Suppressor macrophage treated with lipopolysaccharide for 1 hour (primary cell): ENCODE data around the gene PPWD1.
"Not testable (repeated sequence)": the region's sequence is repeated elsewhere in the genome, so short reads cannot be mapped to it uniquely, and the experiment has no call there.

ENCODE experiments used
- DNase-seq, 3 donors: peaks; one replicate each; pipeline ENCODE4 v3.0.0-alpha.2; 2020 to 2022

The PPWD1 gene

GRCh38 chr5:65562731-65563701, at the start of gene PPWD1, which contains the start of gene CENPK:
Gene PPWD1, plus strand, starts transcription at chr5:65563296. Its CDS starts 15 bp downstream, at chr5:65563311.
Gene CENPK, minus strand, starts transcription at chr5:65563168. Its CDS starts 8,261 bp downstream, at chr5:65554907.
- peak; percentile 96 to 97 (median 96) for DNase-seq

- no peak for DNase-seq
Observed at GRCh38 chr5:65525726-65526125, 37.4 kb upstream of the PPWD1 start.

GRCh38 chr5:65530904-65531303, 32.2 kb upstream of the PPWD1 start:
- no peak for DNase-seq

GRCh38 chr5:65535529-65535987, 27.5 kb upstream of the PPWD1 start:
- DNase-seq = no peak

GRCh38 chr5:65539827-65540226, 23.3 kb upstream of the PPWD1 start:
- no peak for DNase-seq

GRCh38 chr5:65544473-65544872, 18.6 kb upstream of the PPWD1 start:
- DNase-seq = no peak

GRCh38 chr5:65546141-65546540, 17.0 kb upstream of the PPWD1 start:
- no peak for DNase-seq

- no peak for DNase-seq
Observed at GRCh38 chr5:65548281-65548680, 14.8 kb upstream of the PPWD1 start.

- DNase-seq = no peak
Observed at GRCh38 chr5:65553941-65554340, 9.2 kb upstream of the PPWD1 start.

GRCh38 chr5:65555287-65555686, 7.8 kb upstream of the PPWD1 start:
- no peak for DNase-seq

GRCh38 chr5:65556181-65556580, 6.9 kb upstream of the PPWD1 start:
- no peak for DNase-seq

- no peak for DNase-seq
Observed at GRCh38 chr5:65556718-65557117, 6.4 kb upstream of the PPWD1 start.

GRCh38 chr5:65563777-65564176, 681 bp downstream of the PPWD1 start:
- DNase-seq = peak; percentile 0 to 30 (median 7)

GRCh38 chr5:65566505-65566904, 3.4 kb downstream of the PPWD1 start:
- DNase-seq = no peak

- DNase-seq = no peak
Observed at GRCh38 chr5:65570598-65571226, 7.6 kb downstream of the PPWD1 start.

- DNase-seq = no peak
Observed at GRCh38 chr5:65577141-65577540, 14.0 kb downstream of the PPWD1 start.

- no peak for DNase-seq
Observed at GRCh38 chr5:65588694-65589093, 25.6 kb downstream of the PPWD1 start.

GRCh38 chr5:65601761-65602160, 38.7 kb downstream of the PPWD1 start:
- DNase-seq = peak in 2 of 3 donors; percentile 2 to 39

- no peak for DNase-seq
Observed at GRCh38 chr5:65611524-65611923, 48.4 kb downstream of the PPWD1 start.

- no peak for DNase-seq
Observed at GRCh38 chr5:65612298-65612907, 49.3 kb downstream of the PPWD1 start.

- DNase-seq = no peak
Observed at GRCh38 chr5:65620021-65620420, 56.9 kb downstream of the PPWD1 start.

- DNase-seq = not testable (repeated sequence)
Observed at GRCh38 chr5:65621961-65622360, 58.9 kb downstream of the PPWD1 start.

- peak in 1 of 3 donors; percentile 8 for DNase-seq
Observed at GRCh38 chr5:65623482-65623881, 60.4 kb downstream of the PPWD1 start.
